ENCODE results near the gene SELPLG. TPM values are rescaled to one million over a fixed set of nuclear protein-coding genes. Genes with fewer than 3 reads are reported as not detected.

Gene SELPLG
- total and polyA plus RNA-seq, 4 donors = 2.1 to 9.6 (median 4.8) TPM

GRCh38 chr12:108611884-108612415 lies 21.7 kb downstream of the SELPLG start:
- no peak overlapping the region for H3K27ac ChIP-seq (ENCODE audit: low read depth in 1 of 2, low read length in 2 of 2)
- H3K27me3 ChIP-seq (ENCODE audit: control insufficient read depth in 4 of 4, insufficient read depth in 4 of 4, low read length in 3 of 4) = no peaks in the 10 kb centered on the region
- 48% methylated on average over 5 of the region's 5 CpGs for WGBS
- TF ChIP-seq CTCF (IDR thresholded peaks at IDR 0.05; ENCODE audit: low read depth, low read length, missing input control) (peak; percentile 8), ZBTB33 (IDR thresholded peaks at IDR 0.05) (no peak), RAD21 (IDR thresholded peaks at IDR 0.05) (peak in 1 of 2 donors; percentile 46)
- DNase-seq (ENCODE audit: low spot score) = no peak
- no peaks in the 10 kb centered on the region for H3K9me3 ChIP-seq (ENCODE audit: control insufficient read depth in 4 of 4, low read length in 3 of 4)
- no peaks in the 10 kb centered on the region for H3K36me3 ChIP-seq (ENCODE audit: control insufficient read depth in 4 of 4, insufficient read depth in 3 of 4, low read depth in 1 of 4, low read length in 3 of 4)
- H3K9ac ChIP-seq (ENCODE audit: low read depth in 1 of 2, low read length in 2 of 2) = no peak overlapping the region
- no peaks in the 10 kb centered on the region for H3K4me1 ChIP-seq (ENCODE audit: control insufficient read depth in 4 of 4, insufficient read depth in 4 of 4, low read length in 3 of 4)
- H3K4me3 ChIP-seq (ENCODE audit: low read depth in 1 of 3, low read length in 3 of 3) = no peak overlapping the region

GRCh38 chr12:108610856-108611605 lies 22.7 kb downstream of the SELPLG start:
- TF ChIP-seq REST (IDR thresholded peaks at IDR 0.05) (no peak), RAD21 (IDR thresholded peaks at IDR 0.05) (no peak), GABPA (IDR thresholded peaks at IDR 0.05 in 1 of 2, conservative IDR thresholded peaks at IDR 0.05 in 1 of 2) (no peak), ATF3 (IDR thresholded peaks at IDR 0.05) (no peak), JUND (IDR thresholded peaks at IDR 0.05) (no peak), FOXA1 (IDR thresholded peaks at IDR 0.05) (no peak), FOXA2 (IDR thresholded peaks at IDR 0.05) (no peak), EGR1 (IDR thresholded peaks at IDR 0.05; ENCODE audit: low read depth in 2 of 2) (no peak), SP1 (IDR thresholded peaks at IDR 0.05) (no peak), ZBTB33 (IDR thresholded peaks at IDR 0.05) (no peak), HNF4G (IDR thresholded peaks at IDR 0.05) (no peak), NR2F2 (IDR thresholded peaks at IDR 0.05) (no peak), MAX (IDR thresholded peaks at IDR 0.05) (no peak), HNF4A (conservative IDR thresholded peaks at IDR 0.05) (no peak), RXRA (IDR thresholded peaks at IDR 0.05) (no peak), YY1 (IDR thresholded peaks at IDR 0.05) (no peak)
- WGBS = 80% methylated on average over 15 of the region's 15 CpGs

More at GRCh38 chr12:108610856-108611605, 22.7 kb downstream of the SELPLG start:
- Histone ChIP-seq H3K27me3 (ENCODE audit: control insufficient read depth in 4 of 4, insufficient read depth in 4 of 4, low read length in 3 of 4) (no peaks in the 10 kb centered on the region), H3K9ac (ENCODE audit: low read depth in 1 of 2, low read length in 2 of 2) (no peak overlapping the region), H3K27ac (ENCODE audit: low read depth in 1 of 2, low read length in 2 of 2) (no peak overlapping the region), H3K36me3 (ENCODE audit: control insufficient read depth in 4 of 4, insufficient read depth in 3 of 4, low read depth in 1 of 4, low read length in 3 of 4) (no peaks in the 10 kb centered on the region), H3K4me3 (ENCODE audit: low read depth in 1 of 3, low read length in 3 of 3) (no peak overlapping the region), H3K9me3 (ENCODE audit: control insufficient read depth in 4 of 4, low read length in 3 of 4) (no peaks in the 10 kb centered on the region), H3K4me1 (ENCODE audit: control insufficient read depth in 4 of 4, insufficient read depth in 4 of 4, low read length in 3 of 4) (no peaks in the 10 kb centered on the region)
- no peak for DNase-seq (ENCODE audit: low spot score)

Measured in liver (tissue), 9 donors.